HG03432 (cell line): ENCODE results near the gene TRPV2.
"Not testable (repeated sequence)": the region's sequence is repeated elsewhere in the genome, so short reads cannot be mapped to it uniquely, and the experiment has no call there.

Source experiments
- ATAC-seq: cut with Tn5 transposase; IDR thresholded peaks from one replicate; pipeline ENCODE4 v1.9.1; 2021; ENCODE audit warnings: mild to moderate bottlenecking, moderate library complexity; ENCODE audit not compliant: unreplicated experiment

The TRPV2 gene

DNA sequence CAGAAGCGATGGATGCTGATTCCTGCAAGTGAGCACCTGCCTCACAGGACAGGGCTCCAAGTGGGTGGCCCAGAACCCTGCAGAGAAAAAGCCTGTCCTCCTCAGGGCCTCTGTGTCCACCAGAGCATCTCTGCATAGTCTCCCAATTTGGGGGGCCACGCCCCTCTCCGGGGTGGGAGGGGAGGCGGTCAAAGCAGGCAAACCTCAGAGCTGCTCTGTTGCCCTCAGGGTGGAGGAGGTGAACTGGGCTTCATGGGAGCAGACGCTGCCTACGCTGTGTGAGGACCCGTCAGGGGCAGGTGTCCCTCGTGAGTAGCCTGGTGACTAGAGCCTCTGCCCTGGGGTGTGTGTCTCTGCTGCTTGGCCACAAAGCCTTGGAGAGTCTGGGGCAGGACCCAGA lies 19.3 kb downstream of the TRPV2 start:
- ATAC-seq = no peak

DNA sequence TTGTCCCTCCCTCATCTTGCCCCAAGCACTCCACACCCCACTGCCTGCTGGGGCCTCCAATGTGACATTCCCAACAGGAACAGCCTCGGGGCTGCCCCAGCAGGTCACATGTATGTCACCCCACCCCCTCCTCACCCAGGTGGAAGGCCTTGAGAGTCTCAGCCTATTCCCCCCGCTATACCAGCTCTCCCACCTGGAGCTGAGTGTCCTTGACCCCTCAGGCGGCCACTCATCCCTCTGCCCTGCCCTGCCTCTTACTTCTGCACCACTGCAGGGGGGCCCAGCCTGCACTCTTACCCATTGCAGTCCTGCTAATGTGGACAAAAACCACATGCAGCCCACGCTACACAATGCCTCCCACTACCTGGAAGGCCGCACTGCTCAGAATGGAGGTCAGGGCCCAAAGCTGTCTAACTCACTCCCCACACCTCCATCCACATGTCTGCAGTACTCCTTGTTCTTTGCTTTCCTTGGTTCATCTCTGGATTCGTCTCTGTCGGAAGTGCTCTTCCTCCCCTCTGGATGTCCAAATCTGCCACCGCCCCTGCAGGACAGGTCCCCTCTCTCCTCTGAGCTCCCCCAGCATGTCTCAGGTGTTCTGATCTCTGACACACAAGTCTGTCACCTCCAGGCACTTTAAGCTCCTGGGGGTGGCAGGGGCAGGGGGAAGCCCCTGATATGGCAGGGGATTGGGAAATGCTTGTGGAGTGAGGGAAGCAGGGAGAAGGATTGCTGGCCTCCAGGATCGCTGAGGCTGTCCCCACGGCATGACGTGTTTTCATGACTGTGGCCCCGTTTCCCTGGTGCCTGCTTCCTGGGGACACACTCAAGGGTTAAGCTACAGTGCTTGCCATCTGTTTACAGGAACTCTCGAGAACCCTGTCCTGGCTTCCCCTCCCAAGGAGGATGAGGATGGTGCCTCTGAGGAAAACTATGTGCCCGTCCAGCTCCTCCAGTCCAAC lies 20.8 kb downstream of the TRPV2 start:
- ATAC-seq = no peak

DNA sequence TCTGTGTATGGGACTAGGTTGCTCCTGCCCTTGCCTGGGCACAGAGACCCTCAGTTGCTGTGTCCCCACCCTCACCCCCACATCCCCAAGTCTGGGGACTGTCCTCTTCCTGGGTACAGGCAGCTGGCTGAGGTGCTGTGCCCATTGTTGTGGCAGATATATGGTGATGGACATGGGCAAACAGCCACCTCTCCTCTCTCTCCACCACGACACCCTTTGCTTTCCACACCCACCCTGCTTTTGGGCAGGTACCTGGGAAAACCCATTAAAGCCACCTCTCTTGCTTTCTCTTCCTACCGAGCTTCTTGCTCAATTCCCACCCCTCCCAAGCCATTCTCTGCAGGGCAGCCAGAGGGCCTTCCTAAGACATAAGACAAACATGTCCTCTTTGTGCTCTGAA lies 21.7 kb downstream of the TRPV2 start:
- ATAC-seq = no peak

DNA sequence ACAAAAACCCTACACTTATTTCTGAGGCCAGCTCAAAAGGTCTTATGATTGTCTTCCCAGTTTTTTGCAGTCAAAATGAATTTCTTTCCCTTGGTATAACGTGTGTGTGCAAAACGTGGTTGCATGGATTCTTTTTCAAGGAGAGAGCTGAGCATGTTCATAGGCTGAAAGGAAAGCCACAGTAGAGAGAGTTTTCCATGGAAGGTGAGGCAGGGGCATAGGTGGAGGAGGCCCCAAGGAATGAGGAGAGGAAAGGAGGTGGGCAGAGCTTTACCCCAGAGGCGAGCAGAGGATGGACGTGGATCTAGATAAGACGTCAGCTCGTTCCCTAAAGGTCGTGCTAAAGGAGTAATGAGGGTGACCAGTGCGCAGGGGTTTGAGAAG lies 22.8 kb downstream of the TRPV2 start:
- peak; percentile 10 for ATAC-seq

DNA sequence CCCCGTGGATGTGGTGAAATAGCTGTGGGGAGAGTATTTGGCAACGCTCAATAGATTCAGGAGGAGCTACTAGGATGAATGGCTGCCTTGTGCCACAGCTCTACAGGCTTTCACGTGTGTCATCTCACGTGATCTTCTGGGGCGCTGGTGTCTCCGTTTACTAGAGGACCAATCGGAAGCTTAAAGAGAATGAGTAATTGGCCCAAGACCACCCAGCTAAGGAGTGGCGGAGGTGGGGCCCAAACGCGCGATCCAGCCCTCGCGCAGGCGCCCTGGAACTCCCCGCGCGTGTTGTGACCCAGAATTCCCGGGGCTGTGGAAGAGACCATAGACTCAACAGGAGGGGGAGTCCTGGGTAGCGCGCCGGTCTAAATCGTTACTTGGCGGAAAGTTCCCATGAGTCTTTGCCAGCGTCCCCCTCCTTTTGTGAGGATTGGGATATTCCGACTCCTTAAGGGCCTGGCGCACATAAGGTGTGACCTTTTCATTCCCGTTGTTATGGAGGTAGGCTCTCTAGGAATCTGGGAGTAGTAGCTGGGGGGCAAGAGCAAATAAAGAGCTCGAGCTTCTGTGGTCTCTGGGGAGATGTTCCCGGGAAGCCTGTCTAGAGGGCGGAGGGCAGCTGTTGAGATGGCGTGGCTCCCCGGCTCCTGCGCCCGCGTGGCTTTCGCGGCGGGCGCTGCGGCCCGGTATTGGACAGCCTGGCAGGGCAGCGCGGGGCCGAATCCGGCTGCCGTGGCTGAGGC lies 23.4 kb downstream of the TRPV2 start:
- ATAC-seq = peak; percentile 80

DNA sequence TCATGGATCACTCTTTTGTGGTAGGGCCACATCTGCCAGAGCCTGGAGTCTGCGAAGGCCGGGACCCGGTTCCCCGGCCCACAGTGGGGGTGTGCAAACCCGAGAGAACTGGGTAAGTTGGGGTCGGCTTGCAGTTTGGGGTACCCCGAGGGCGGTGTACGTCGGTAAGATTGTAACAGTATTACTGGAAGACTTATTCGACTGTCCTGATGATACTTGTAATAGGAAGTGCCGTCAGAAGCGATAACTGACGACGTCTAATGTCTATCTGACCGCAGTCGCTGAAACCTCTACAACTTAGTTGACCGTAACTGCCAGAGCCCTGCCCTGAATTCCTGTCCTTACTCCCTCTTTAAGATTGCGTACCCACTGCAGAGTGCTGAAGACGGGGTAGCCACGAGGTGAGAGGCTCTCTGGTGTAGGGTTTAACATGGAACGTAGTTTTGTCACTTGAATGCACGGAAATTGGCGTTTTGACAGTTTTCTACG lies 24.0 kb downstream of the TRPV2 start:
- ATAC-seq = peak; percentile 2

DNA sequence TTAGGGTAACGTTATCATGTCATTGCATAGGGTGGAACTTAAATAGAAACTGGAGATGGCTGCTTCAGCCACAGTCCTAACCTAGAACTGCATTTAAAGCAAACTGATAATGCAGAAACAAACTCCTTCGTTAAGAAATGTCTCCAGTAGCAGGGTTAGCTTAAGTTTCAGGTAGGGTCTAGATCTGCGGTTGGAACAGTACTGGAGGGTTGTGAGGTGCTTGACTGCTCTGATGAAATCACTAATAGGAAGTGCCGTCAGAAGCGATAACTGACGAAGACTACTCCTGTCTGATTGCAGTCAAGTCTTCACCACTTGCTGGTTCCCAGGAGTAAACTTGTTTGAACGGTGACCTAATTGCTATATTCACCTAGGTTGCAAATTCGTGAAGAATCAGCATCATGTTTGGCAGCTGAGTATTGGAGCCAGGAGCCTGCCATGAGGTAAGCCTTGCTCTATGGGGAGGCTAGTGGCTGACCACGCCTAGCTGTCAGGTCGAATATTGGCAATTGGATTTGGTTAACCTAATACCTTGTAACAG lies 24.5 kb downstream of the TRPV2 start:
- ATAC-seq = no peak

DNA sequence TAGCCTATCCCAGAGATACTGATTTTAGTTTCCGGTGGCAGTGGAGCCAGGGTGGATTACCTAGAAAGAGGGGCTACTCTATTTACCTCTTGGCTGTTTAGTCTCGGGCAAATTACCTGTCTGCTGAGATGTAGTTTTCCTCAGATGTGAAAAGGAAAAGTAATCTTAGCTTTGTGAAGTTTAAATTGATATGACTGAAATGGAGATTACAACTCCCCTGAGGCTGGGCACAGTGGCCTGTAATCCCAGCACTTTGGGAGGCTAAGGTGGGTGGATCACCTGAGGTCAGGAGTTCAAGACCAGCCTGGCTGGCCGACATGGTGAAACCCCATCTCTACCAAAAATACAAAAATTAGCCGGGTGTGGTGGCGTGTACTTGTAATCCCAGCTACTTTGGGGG lies 25.0 kb downstream of the TRPV2 start:
- not testable (repeated sequence) for ATAC-seq

DNA sequence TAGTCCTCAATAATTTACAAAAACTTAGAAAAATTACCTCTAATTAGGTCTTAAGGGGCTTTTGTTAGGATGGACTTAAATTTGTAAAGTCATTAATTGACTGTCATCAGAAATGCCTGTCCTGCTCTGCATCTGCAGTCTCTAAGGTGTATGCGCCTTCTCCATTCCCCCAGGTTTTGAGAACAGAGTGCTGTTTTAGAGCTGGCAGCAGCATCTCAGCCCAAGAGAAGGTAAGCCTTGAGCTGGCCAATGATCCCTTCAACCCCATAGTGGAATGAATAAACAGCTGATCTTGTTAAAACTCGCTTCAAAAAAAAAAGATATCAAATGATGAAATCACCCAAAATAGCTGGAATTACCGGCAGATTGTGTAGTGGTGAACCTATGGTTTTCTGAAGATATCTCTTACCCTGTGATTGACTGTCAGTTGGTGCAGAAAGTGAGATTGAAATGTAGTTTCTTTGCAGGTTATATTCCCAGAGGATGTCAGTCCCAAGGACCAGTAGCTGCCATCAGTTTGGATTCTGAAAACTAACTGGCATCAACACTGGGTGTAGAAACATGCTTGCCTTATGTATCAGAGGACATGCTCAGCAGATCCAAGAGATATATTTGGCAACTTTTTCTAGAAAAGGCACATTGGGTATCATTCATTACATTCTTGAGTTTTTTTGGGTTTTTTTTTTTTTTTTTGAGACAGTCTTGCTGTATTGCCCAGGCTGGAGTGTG lies 25.7 kb downstream of the TRPV2 start:
- ATAC-seq = no peak

DNA sequence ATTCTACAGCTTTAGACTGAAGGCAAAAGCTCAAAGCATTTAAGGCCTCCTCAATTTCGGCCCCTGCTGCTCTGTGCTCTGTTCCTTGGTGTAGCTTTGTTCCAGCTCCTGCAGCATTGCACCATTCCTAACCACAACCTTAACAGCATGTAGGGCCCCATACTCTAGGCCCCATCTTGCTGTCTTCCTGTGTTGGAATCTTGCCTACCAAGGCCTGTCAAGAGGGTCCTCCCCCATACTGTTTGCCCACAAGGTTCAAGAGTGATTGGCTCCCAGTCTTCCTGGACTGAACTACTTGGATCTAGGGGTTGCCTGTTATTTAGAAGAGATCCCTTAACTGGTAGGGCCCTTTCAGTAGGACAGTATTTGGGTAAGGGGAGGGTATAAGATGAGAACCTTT lies 26.8 kb downstream of the TRPV2 start:
- ATAC-seq = no peak

DNA sequence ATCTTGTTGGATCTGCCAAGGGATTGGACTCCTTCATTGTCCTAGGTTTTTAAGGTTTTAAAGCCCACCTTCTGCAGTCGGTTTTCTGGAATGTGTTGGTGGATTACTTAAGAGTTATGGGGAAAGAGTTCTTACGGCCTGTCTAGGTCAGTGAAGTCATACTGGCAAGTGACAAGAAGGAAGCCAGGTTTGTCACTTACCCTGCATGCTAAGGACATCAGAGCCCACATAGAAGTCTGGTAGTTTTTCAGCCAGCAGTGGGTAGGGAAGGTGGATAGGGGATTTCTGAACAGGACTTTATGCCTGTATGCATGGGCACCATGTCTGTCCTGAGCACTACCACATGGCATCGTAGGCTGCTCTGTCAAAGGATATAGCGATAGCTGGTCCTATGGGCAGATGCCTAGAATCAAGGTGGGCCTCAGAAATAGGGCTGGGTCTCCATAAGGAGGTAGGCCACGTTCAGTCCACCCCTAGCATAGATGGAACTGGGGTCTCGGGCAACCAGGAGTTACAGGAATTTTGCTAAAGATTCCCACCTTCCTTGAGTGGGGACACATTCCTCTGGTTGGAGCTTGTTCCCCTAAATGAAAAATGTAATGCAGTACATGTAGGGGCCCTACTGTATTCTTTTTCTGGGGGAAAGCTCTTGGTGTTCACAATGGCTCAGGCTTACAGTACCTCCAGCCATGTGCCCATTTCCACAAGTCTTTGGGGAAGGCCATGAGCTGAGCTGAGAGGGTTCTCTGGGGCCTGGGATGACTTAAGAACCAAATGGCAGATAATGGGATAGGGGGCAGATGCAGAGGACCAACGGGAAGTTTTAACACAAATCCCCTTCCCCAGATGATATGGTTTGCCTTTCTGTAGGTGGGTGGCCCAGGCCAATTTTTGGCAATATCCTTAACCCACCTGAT lies 27.5 kb downstream of the TRPV2 start:
- no peak for ATAC-seq

DNA sequence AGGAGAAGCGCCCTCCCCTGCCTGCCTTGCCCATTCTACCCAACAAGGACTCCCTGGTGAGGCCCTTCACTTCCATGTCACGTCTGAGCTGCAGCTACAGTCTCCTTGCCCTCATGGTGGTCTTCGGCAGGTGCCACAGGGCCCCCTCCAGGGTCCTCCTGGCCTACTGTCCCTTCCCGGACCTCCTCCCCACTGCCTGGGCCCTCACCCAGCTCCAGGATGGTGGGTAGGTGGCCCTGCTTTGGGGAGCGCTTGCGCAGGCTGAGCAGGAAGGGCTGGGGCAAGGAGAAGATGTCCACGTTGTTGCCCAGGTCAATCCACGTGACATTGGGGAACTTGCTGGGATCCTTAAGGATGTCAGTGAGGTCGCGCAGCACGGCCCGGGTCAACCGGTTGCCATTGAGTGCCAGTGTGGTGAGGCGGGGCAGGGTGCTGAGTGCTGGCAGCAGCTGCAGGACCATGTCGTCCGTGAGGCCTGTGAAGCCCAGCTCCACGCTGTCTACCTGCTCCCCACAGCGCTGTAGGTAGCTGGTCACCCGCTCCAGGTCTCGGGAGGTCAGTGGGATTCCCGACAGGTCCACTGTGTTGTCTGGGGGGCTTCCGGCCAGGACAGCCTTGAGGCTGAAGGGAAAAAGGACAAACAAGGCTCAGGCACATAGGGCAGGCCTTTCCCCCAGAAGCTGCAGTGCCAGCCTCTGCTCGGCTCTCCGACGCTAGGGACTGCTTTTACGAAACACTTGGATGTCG lies 28.3 kb downstream of the TRPV2 start:
- no peak for ATAC-seq

DNA sequence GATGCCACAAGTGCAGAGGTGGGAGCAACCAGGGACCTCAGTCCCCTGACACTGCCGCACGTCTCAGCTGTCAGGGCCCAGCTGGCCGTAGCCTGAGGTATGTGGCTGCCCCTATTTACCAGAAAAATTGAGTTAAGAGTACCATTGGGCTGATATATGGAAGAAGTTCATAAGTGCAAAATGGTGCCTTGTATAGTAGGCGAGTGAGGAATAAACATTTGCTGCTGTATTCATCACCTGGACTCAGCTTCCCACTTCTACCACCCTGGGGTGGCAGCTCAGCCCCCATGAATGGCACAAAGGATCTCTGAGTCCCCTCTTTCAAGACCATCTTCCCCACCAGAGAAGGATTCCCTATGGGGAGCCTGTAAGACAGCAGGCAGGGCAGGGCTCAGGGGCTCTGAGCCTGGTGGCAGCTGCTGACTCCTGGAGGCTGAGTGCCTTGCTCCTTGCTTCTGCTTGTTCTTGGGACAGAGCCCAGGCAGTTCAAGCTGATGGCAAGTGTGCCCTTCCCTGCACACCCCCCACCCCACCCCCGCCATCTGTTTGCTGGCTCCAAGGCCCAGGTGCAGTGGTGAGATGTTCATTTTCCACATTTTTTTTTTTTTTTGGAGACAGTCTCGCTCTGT lies 29.0 kb downstream of the TRPV2 start:
- ATAC-seq = no peak

DNA sequence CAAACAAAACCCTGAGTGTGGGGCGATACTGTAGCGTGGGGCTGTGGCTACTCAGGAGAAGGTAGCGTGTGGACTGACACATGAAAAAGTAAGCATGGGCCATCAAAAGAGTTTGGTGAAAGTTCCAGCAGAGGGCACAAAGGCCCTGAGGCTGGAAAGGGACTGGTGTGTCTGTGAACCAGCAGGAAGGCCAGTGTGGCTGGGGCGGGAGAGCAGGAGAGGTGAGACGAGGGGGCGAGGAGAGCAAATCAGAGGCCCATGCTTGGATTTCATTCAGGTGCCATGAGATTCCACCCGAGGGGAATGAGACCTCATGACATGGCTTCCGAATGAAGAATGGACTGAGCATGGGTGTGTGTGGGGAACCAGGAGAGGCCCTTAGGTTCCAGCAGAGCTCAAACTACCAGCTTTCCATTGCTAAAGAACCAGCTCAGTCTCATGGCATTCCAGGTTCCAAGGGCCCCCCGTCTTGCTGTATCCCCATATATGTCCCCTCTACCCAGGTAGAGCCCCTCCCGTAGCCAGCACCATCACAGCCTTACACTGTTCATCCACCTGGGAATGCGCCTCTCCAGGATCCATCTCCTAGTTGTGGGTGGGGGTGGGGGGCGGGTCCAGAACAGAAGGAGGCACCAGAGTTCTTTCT lies 31.1 kb downstream of the TRPV2 start:
- no peak for ATAC-seq

DNA sequence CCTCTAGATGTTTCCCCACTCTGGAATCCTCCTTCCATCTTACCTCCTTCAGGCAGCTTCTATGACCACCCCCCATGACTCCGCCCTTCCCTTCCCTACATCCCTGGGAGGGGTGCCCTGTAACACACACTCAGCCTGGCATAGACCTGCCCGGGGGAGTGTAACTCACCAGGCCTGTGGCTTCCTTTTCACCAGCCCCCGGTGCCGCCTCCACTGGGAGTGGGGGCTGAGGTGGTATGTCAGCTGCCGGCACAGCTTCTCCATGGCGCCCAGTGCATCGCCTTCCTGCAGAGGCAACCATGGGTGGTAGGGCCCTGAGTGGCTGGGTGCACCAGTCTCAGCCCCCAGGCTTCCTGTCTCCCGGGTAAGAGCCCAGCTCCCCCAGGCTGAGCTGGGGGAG lies 32.3 kb downstream of the TRPV2 start:
- no peak for ATAC-seq

DNA sequence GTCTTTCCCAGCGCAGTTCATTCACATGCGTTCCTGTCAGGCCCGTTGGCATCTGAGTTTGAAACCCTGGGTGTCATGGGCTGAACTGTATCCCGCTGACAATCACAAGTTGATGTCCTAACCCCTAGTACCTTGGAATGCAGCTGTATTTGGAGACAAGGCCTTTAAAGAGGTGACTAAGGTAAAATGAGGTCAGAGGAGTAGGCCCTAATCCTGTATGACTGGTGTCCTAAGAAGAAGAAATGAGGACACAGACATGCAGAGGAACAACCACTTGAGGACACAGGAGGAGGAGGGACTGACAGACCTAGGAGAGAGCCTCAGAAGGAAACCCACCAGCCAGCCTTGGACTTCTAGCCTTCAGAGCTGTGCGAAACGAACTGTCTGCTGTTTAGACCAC lies 33.1 kb downstream of the TRPV2 start:
- no peak for ATAC-seq

DNA sequence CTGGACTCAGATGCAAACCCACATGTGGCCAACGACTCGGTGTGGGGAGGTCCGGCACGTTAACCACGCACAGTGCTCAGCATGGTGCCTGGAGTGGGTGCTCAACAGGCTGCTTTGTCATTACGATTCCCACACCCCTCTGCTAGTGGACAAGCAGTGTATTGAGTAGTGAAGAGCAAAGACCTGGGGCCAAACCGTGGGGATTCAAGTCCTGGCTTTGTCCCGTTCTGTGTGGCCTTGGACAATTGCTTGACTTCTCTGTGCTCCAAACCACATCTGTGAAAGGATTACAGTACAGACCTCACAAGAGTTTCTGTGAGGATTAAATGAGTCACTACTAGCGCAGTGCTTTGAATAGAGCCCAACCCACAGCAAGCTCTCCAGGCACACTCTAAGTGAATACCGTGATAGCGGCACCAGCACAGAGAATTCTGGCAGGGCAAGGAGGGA lies 33.8 kb downstream of the TRPV2 start:
- ATAC-seq = no peak

DNA sequence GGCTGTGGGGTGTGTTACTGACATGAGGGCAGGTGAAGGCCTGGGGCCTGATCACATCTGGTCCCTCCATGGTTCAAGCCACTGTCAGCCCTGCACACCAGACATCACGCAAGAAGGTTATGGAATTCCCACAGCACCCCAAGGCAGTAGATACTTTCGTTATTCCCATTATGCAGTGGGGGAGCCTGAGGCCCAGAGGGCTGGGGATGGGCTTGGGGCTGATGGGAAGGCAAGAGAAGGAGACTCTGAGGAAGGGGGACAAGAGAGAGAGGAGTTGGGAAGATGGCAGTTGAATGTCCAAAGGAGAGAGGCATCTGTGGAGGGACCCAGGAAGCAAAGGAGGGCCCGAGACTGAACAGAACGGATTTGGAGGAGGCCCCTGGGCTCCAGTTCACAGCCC lies 34.7 kb downstream of the TRPV2 start:
- no peak for ATAC-seq
